OCI-LY3 (cell line): ENCODE data around the gene CCDC3.

Experiments used
- H2AFZ ChIP-seq: fragments of 200-600, 300-600 bp; shearing (Covaris generic); 2 replicates; pipeline ENCODE4 v1.6.0; 2014; ENCODE audit warnings: antibody characterized with exemption, low read depth, low read length
- H3K27ac ChIP-seq: fragments of 200-600, 300-600 bp; sonication (generic); 2 replicates; pipeline ENCODE4 v1.5.1; 2014; ENCODE audit warnings: mild to moderate bottlenecking, low read length, moderate library complexity, mixed read lengths
- H3K27me3 ChIP-seq: fragments of 200-600, 300-600 bp; sonication (generic); 2 replicates; pipeline ENCODE4 v1.6.1; 2014; ENCODE audit warnings: low read depth, low read length, mixed read lengths
- H3K36me3 ChIP-seq: fragments of 200-600, 300-600 bp; sonication (generic); replicated peaks from 2 replicates; pipeline ENCODE3; 2014; ENCODE audit warnings: low read depth, low read length, mixed read lengths
- H3K4me1 ChIP-seq: fragments of 300-600, 200-600 bp; sonication (generic); 2 replicates; pipeline ENCODE4 v1.6.1; 2014; ENCODE audit warnings: low read length, mixed read lengths
- H3K4me2 ChIP-seq: fragments of 200-600, 300-600 bp; sonication (generic); 2 replicates; pipeline ENCODE4 v1.6.1; 2014; ENCODE audit warnings: low read length, mixed read lengths
- H3K4me3 ChIP-seq: fragments of 300-600, 200-600 bp; sonication (generic); 2 replicates; pipeline ENCODE4 v1.5.1; 2014; ENCODE audit warnings: antibody characterized with exemption, mild to moderate bottlenecking, low read length, moderate library complexity
- H3K79me2 ChIP-seq: fragments of 300-600, 200-600 bp; shearing (Covaris generic); 2 replicates; pipeline ENCODE4 v1.6.1; 2014; ENCODE audit warnings: mild to moderate bottlenecking, low read length, mixed read lengths
- H3K9ac ChIP-seq: fragments of 300-600, 200-600 bp; shearing (Covaris generic); 2 replicates; pipeline ENCODE4 v1.6.0; 2014; ENCODE audit warnings: mild to moderate bottlenecking, low read length, moderate library complexity
- H3K9me3 ChIP-seq: fragments of 200-600, 300-600 bp; shearing (Covaris generic); 2 replicates; pipeline ENCODE4 v1.6.1; 2014; ENCODE audit warnings: low read length, mixed read lengths; ENCODE audit not compliant: insufficient read depth
- H4K20me1 ChIP-seq: fragments of 200-600, 300-600 bp; sonication (generic); 2 replicates; pipeline ENCODE4 v1.6.1; 2016; ENCODE audit warnings: low read length, mixed read lengths; ENCODE audit not compliant: insufficient read depth
- CTCF ChIP-seq: fragments of 200-600, 300-600 bp; sonication (generic); IDR thresholded peaks from 2 replicates; pipeline ENCODE4 v1.5.1; 2014; ENCODE audit warnings: antibody characterized with exemption, low read length, low read depth
- EZH2phosphoT487 ChIP-seq: fragments of 200-600 bp; shearing (Covaris generic); IDR thresholded peaks from 2 replicates; pipeline ENCODE4 v1.6.1; 2018; ENCODE audit warnings: antibody characterized with exemption, mixed run types, low read depth

The CCDC3 gene

GRCh38 chr10:12929381-12929780 lies 72.1 kb downstream of the CCDC3 start:
- no peaks in the 10 kb centered on the region for H3K36me3 ChIP-seq
- H3K79me2 ChIP-seq = no peaks in the 10 kb centered on the region
- H3K27ac ChIP-seq = no peak overlapping the region
- H3K27me3 ChIP-seq = no peaks in the 10 kb centered on the region
- TF ChIP-seq CTCF (no peak), EZH2phosphoT487 (no peak)
- no peaks in the 10 kb centered on the region for H4K20me1 ChIP-seq
- H3K4me2 ChIP-seq = no peak overlapping the region
- no peaks in the 10 kb centered on the region for H3K9me3 ChIP-seq
- no peaks in the 10 kb centered on the region for H3K4me1 ChIP-seq
- no peak overlapping the region for H3K4me3 ChIP-seq
- H3K9ac ChIP-seq = no peak overlapping the region
- no peak overlapping the region for H2AFZ ChIP-seq

- H3K4me1 ChIP-seq = no peaks in the 10 kb centered on the region
- H2AFZ ChIP-seq = no peak overlapping the region
- H3K36me3 ChIP-seq = no peaks in the 10 kb centered on the region
- no peak overlapping the region for H3K4me2 ChIP-seq
- H3K79me2 ChIP-seq = no peaks in the 10 kb centered on the region
- H3K4me3 ChIP-seq = no peak overlapping the region
- H3K9ac ChIP-seq = no peak overlapping the region
- no peak overlapping the region for H3K27ac ChIP-seq
- H4K20me1 ChIP-seq = no peaks in the 10 kb centered on the region
- TF ChIP-seq CTCF (no peak), EZH2phosphoT487 (no peak)
- no peaks in the 10 kb centered on the region for H3K9me3 ChIP-seq
- no peaks in the 10 kb centered on the region for H3K27me3 ChIP-seq
Observed at GRCh38 chr10:12928571-12928970, 72.9 kb downstream of the CCDC3 start.

GRCh38 chr10:12927896-12928295 lies 73.6 kb downstream of the CCDC3 start:
- Histone ChIP-seq H3K4me2 (no peak overlapping the region), H3K27ac (no peak overlapping the region), H2AFZ (no peak overlapping the region), H3K36me3 (no peaks in the 10 kb centered on the region), H3K4me3 (no peak overlapping the region), H3K27me3 (no peaks in the 10 kb centered on the region), H4K20me1 (no peaks in the 10 kb centered on the region), H3K4me1 (no peaks in the 10 kb centered on the region), H3K79me2 (no peaks in the 10 kb centered on the region), H3K9me3 (no peaks in the 10 kb centered on the region), H3K9ac (no peak overlapping the region)
- TF ChIP-seq EZH2phosphoT487 (no peak), CTCF (no peak)

- Histone ChIP-seq H4K20me1 (no peaks in the 10 kb centered on the region), H3K4me2 (no peak overlapping the region), H3K27ac (no peak overlapping the region)
Observed at GRCh38 chr10:12925845-12926244, 75.7 kb downstream of the CCDC3 start.

More at GRCh38 chr10:12925845-12926244, 75.7 kb downstream of the CCDC3 start:
- H3K4me3 ChIP-seq = no peak overlapping the region
- no peak for TF ChIP-seq CTCF
- no peak for TF ChIP-seq EZH2phosphoT487
- no peaks in the 10 kb centered on the region for H3K36me3 ChIP-seq
- no peaks in the 10 kb centered on the region for H3K4me1 ChIP-seq
- no peak overlapping the region for H2AFZ ChIP-seq
- no peaks in the 10 kb centered on the region for H3K9me3 ChIP-seq
- H3K9ac ChIP-seq = no peak overlapping the region
- no peaks in the 10 kb centered on the region for H3K79me2 ChIP-seq
- no peaks in the 10 kb centered on the region for H3K27me3 ChIP-seq
